GM23338 (cell line): Measurements from ENCODE around the gene SCLY.

Source experiments
- EZH2 ChIP-seq: fragments of 200-600 bp; sonication (generic); IDR thresholded peaks from one replicate; pipeline ENCODE4 v1.8.0; 2017; ENCODE audit warnings: antibody characterized with exemption, mild to moderate bottlenecking, low read depth; ENCODE audit not compliant: unreplicated experiment
- POLR2AphosphoS5 ChIP-seq: IDR thresholded peaks from 2 replicates; pipeline ENCODE4 v1.6.1; 2016; ENCODE audit warnings: antibody characterized with exemption, low read depth
- TF ChIP-seq, protein P1 (sequence below), 2 experiments: fragments of 200-600 bp in 1 of 2; sonication (generic) in 1 of 2; conservative IDR thresholded peaks; 2 replicates each; pipeline versions ENCODE4 v1.5.1 to v1.6.1; 2016 to 2017; ENCODE audit warnings: antibody characterized with exemption in 2 of 2, low read depth in 2 of 2, mild to moderate bottlenecking in 2 of 2, moderate library complexity in 1 of 2
- TF ChIP-seq, protein P2 (sequence below): IDR thresholded peaks from one replicate; pipeline ENCODE4 v1.6.1; 2018; ENCODE audit warnings: antibody characterized with exemption; ENCODE audit not compliant: unreplicated experiment

DNA sequence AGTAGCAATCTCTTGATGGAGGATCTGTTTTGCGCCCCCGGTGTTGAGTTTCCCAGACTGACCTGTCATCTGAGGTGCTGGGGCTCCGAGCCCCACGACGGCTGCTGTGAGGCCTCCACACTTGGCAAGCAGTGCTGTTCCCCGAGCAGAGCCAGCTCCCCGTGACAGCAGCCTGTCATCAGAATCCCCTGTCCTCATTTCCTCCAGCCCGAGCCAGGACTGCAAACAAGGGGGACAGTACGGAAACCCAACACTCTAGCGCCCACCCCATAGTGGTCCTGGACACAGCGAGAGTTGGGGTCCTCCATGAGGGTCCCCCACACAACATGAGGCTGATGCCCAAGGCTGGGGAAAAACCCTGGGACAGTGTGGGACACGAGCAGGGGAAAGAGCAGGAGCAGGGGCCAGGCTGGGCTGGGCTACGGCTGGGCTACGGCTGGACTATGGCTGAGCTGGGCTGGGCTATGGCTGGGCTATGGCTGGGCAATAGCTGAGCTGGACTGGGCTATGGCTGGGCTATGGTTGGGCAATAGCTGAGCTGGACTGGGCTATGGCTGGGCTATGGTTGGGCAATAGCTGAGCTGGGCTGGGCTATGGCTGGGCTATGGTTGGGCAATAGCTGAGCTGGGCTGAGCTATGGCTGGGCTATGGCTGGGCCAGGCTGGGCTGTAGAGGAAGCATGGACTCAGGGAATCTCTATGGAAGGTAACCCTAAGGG is 76.2 kb downstream of the SCLY start:
- TF ChIP-seq, protein P1, sequence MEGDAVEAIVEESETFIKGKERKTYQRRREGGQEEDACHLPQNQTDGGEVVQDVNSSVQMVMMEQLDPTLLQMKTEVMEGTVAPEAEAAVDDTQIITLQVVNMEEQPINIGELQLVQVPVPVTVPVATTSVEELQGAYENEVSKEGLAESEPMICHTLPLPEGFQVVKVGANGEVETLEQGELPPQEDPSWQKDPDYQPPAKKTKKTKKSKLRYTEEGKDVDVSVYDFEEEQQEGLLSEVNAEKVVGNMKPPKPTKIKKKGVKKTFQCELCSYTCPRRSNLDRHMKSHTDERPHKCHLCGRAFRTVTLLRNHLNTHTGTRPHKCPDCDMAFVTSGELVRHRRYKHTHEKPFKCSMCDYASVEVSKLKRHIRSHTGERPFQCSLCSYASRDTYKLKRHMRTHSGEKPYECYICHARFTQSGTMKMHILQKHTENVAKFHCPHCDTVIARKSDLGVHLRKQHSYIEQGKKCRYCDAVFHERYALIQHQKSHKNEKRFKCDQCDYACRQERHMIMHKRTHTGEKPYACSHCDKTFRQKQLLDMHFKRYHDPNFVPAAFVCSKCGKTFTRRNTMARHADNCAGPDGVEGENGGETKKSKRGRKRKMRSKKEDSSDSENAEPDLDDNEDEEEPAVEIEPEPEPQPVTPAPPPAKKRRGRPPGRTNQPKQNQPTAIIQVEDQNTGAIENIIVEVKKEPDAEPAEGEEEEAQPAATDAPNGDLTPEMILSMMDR (conservative IDR thresholded peaks at IDR 0.05; ENCODE audit: low read depth in 2 of 2) = no peak
- TF ChIP-seq POLR2AphosphoS5 = no peak
- TF ChIP-seq, protein P2, sequence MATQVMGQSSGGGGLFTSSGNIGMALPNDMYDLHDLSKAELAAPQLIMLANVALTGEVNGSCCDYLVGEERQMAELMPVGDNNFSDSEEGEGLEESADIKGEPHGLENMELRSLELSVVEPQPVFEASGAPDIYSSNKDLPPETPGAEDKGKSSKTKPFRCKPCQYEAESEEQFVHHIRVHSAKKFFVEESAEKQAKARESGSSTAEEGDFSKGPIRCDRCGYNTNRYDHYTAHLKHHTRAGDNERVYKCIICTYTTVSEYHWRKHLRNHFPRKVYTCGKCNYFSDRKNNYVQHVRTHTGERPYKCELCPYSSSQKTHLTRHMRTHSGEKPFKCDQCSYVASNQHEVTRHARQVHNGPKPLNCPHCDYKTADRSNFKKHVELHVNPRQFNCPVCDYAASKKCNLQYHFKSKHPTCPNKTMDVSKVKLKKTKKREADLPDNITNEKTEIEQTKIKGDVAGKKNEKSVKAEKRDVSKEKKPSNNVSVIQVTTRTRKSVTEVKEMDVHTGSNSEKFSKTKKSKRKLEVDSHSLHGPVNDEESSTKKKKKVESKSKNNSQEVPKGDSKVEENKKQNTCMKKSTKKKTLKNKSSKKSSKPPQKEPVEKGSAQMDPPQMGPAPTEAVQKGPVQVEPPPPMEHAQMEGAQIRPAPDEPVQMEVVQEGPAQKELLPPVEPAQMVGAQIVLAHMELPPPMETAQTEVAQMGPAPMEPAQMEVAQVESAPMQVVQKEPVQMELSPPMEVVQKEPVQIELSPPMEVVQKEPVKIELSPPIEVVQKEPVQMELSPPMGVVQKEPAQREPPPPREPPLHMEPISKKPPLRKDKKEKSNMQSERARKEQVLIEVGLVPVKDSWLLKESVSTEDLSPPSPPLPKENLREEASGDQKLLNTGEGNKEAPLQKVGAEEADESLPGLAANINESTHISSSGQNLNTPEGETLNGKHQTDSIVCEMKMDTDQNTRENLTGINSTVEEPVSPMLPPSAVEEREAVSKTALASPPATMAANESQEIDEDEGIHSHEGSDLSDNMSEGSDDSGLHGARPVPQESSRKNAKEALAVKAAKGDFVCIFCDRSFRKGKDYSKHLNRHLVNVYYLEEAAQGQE = no peak
- no peak for TF ChIP-seq EZH2
